COR-L47 (cell line): ENCODE data around the gene AGAP1.

Experiments used
- DNase-seq: peaks from one replicate; lab custom pipeline; 2025; lab: John Stamatoyannopoulos, UW

The AGAP1 gene

GRCh38 chr2:235638541-235639427 is 144.9 kb downstream of the AGAP1 start:
- no peak for DNase-seq

DNA sequence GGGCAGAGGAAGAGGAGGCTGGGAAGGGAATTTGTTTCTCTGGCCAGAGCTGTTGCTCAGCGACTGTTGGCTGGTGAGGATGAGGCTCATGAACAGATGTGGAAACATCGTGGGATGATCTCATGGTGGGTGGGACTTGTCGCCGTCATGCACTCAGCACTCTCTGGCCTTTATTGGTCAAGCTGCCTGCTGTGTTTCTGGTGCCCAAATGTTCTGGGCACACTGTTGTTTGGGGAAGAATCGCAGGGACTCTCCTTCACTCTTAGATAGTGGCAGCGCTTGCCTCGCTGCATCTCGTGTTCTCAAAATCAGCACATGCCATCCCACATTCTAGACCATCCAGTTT is 145.6 kb downstream of the AGAP1 start:
- no peak for DNase-seq

DNA sequence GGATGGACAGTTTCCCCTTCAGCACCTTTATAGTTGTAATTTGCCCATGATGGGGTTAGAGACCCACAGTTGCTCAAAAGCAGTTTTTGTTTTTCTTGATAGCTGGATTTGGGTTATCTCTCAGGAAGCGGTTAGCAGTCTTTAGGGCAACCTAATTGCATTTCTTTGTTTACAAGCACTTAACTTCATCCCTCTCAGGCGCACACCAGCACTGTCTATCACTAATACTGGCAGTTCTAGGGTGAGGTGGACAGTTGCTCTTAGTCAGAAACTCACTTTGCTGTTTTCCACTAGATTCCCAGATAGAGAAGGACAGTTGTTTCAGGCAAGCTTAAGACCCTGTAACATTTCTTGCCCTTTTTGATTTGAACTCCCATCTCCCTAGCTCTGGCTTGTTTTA is 146.0 kb downstream of the AGAP1 start:
- no peak for DNase-seq

- peak; percentile 41 for DNase-seq
Measured at GRCh38 chr2:235640377-235640776, 146.5 kb downstream of the AGAP1 start.

GRCh38 chr2:235640926-235641723 is 147.3 kb downstream of the AGAP1 start:
- no peak for DNase-seq

GRCh38 chr2:235641956-235642355 is 148.1 kb downstream of the AGAP1 start:
- no peak for DNase-seq

- no peak for DNase-seq
Measured at GRCh38 chr2:235642446-235643098, 148.7 kb downstream of the AGAP1 start.

DNA sequence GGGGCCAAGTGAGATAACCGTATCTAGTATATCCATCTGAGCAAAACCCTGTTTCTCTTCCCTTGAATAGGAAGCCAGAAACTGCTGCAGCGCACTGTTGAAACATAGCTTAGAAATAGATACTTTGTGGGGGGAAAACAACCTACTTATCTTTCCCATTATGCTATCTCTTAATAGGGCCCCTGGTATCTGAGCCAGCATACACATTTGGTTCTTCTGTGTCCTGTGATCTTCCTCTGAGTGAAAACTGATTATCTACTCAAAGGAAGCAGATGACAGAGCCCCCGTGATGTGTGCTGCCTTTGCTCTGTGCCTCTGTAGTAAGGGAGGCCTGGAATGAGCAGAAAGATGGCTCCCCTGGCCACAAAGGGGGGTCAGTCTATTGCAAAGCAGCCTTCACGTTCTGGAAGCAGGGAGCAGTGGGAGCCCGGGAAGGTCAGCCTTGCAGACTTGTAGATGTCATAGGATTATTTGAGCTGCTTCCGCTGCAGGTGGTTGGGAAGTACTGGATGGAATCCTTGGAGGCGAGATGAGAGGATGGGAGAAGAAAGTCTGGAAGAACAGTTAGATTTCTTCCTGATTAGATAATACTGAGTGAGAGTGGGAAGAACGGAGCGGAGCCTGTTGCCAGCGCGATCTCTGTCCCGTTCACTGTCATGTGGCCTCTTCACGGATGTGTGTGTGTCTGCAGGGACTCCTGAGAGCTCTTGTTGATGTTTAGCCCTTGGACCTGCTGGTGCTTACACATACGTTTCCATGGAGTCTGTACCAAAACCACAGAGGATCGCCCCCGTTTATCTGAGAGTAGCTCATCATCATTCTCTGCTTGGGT is 150.1 kb downstream of the AGAP1 start:
- no peak for DNase-seq

GRCh38 chr2:235647264-235647663 is 153.4 kb downstream of the AGAP1 start:
- no peak for DNase-seq

GRCh38 chr2:235647877-235648276 is 154.0 kb downstream of the AGAP1 start:
- DNase-seq, result no peak

- no peak for DNase-seq
Measured at GRCh38 chr2:235649418-235649817, 155.6 kb downstream of the AGAP1 start.

GRCh38 chr2:235651643-235652042 is 157.8 kb downstream of the AGAP1 start:
- DNase-seq, result no peak

DNA sequence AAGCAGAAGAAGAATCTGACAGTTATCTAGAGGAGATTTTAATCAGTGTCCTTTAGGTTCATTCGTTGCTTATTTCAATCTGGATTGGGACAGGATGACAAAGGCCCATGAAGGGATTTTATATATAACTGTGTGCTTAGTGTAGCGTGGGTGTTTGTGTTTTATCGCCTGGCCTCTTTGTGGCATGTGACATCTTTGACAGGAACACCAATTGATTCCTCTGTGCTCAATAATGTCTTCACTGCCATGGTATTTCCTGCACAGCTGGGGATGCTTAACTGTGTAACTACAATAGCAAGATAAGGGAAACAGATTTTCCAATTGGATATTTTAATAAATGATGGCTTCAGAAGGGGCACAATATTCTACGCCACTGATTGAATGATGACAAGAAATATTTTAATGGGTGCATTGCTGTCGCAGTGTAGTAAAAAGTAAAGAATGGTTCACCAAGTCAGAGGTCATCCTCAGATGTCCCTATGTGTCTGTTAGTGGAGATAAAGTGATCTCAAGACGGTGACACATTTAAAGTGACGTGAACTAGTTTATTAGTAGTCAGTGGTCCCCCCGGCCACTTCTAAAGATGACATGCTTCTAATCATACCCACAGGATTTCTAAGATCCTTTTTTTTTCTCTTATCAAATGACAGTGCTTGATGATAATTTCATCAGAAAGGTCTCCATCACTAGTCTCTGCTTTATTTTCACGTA is 160.4 kb downstream of the AGAP1 start:
- DNase-seq, result no peak

DNA sequence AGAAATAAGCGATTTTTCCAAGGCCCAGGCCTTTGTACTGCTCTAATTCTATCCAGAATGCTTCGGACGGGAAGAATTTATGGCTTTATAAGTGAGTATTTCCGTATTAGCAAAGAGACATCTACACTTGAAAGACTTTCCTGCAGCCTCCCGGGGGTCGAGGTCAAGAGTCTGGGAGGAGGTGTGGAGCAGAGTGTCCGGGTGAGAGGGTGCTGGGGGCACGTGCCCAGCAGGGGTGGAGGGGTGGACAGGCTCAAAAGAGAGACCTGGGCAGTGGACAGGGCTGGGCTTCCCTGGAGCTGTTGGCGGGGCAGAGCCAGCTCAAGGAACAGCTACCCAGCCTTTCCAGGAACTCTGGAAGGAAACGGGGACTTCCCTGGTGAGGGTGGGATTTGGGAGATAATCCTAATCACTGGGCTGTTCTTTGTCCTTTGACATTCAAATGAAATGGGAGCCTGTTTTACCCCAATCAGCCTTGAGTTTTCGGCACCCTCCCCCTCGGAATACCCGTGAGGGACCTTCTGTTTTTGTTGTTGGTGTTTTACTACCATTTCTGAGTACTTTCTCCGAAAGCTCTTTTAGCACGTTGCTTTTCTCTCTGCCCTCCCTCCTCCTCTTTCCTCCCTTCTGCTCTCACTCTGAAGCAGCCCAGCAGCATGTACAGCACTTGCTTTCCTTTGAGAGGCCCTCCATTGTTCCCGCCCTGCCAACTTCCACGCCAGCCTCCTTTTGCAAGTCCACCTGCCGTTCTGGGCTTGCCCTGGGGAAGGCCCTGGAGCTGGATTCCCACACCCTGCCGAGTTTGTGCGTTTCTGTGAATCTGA is 164.7 kb downstream of the AGAP1 start:
- DNase-seq, result no peak

DNA sequence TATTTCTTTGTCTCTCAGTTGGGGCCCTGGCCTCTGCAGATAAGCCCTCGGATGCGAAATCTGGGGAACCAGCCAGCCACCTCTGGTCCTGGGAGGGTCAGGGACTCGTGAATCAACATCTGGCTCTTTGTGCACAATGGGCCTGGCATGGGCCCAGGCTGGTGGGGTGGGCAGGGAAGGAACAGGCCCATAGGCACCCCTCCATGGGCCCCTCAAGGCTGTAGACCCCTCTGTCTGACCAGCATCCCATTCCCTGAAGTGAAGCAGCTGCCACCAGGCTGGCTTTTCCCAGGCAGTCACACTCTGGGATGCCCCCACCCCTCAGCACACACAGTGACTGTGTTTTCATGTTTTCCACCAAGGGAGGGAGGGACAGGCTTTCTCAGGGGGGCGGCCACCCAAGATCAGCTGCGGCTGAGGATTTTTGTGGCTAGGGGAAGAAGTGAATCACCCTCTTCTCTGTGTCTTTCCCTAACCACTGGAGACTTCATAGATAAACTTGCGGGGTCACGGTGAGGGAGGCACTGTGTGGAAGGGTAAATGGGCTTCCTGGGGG is 166.0 kb downstream of the AGAP1 start:
- no peak for DNase-seq

- DNase-seq, result no peak
Measured at GRCh38 chr2:235660484-235661082, 166.7 kb downstream of the AGAP1 start.

DNA sequence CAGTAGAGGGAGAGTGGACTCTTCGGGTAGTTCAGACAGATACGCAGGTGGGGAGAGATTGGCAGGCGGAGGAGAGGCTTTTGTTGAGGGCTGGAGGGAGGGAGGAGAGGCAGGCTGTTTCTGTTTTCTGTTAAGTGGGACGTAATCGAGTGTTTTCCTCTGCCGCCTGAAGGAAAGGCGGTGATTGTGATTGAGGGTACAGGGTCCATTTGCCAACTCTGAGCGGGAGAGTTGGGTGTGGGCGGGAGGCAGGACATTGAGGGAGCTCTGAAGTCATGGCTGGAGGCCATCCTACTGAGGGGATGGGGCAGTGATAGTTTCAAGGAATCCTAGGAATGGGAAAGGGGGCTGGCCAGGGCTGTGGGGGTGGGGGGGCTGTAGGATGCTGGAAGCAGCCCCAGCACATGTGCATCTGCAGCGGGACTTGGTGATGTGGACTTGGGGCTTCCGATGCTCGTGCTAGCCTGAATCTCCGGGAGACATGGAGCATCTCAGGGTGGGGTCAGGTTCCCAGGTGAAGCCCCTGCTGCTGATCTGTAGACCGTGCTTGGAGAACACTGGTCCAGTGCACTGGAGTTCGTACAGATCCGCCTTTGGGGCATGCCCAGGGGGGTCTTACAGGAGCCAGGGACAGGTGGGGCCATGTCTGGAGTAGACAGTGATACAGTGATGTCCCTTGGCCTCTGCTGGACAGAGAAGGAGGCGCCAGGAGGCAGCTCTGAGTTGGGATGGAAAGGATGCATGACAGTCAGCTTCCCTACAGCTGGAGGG is 167.5 kb downstream of the AGAP1 start:
- DNase-seq, result no peak

DNA sequence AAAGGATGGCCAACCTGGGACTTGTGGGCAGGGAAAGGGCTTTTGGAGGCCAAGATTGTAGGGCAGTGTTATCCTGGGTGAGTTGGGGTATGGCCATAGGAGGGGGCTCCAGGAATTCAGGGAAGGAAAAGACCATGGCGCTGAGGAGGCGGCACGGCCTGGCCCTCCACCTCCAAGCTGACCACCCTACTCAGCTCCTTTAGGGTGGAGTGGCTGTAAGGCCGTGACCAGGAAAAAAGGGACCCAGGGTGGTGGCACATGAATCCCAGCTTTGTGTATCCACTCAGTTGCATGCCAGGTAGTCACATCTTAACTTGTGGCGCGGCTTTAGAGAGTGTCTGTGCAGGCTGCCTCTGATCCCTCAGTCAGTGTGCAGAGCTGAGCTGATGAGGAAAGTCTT is 168.1 kb downstream of the AGAP1 start:
- no peak for DNase-seq

DNA sequence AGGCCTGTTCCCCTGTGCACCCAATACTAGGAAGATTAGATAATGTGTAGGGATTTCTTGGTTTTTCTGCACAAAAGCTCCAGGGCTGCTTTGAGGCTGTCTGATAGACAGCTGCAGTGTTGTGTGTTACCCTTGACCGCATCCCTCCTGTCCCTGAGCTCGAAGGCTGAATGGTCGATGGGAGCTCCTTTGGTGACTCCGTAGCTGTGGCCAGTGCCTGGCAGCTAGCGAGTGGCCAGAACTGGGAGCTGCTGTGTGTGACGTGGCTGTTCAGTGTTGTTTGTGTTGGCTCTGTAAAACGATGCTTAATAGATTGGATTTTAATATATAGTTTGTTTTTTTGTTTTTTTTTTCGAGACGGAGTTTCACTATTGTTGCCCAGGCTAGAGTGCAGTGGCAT is 170.0 kb downstream of the AGAP1 start:
- no peak for DNase-seq
